ENCODE data around the gene CSH2.
"Not testable (repeated sequence)": the region's sequence is repeated elsewhere in the genome, so short reads cannot be mapped to it uniquely, and the experiment has no call there.

DNA sequence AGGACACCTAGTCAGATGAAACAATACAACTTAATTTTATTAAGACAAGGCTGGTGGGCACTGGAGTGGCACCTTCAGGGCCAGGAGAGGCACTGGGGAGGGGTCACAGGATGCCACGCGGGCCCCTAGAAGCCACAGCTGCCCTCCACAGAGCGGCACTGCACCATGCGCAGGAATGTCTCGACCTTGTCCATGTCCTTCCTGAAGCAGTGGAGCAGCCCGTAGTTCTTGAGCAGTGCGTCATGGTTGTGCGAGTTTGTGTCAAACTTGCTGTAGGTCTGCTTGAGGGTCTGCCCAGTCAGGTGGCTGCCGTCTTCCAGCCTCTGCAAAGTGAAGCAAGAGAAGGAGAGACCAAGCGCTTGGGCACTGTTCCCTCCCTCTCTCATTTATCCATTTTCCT is 36.1 kb upstream of the CSH2 start:
- TF ChIP-seq CTCF (IDR thresholded peaks at IDR 0.05; ENCODE audit: borderline replicate concordance, extremely low read depth, low read length, poor library complexity, severe bottlenecking); EZH2 (IDR thresholded peaks at IDR 0.05; ENCODE audit: borderline replicate concordance, low read depth, low read length, severe bottlenecking): not testable (repeated sequence)

Data from DND-41 (cell line).